Mesenchymal stem cell (in vitro differentiated cells and primary cell): Measurements from ENCODE around the gene FUT8.

Source experiments
- DNase-seq: peaks from one replicate; pipeline ENCODE4 v3.0.0-alpha.2; 2013
- H2AFZ ChIP-seq: one replicate; pipeline ENCODE4 v1.6.1; 2013; ENCODE audit warnings: low read depth, mild to moderate bottlenecking, control low read depth, inconsistent platforms, low read length, moderate library complexity
- H2AK5ac ChIP-seq: 2 replicates; pipeline ENCODE4 v1.6.1; 2013; ENCODE audit warnings: low read length, moderate library complexity, mild to moderate bottlenecking, inconsistent platforms; ENCODE audit not compliant: severe bottlenecking
- H2BK120ac ChIP-seq: one replicate; pipeline ENCODE4 v1.6.1; 2013; ENCODE audit warnings: low read depth, mild to moderate bottlenecking, inconsistent platforms, low read length, moderate library complexity
- H2BK12ac ChIP-seq, 2 experiments: one replicate each; pipeline ENCODE4 v1.6.1; 2013; ENCODE audit warnings: inconsistent platforms in 2 of 2, low read length in 2 of 2, mild to moderate bottlenecking in 2 of 2, moderate library complexity in 2 of 2, control low read depth in 1 of 2
- H2BK15ac ChIP-seq: one replicate; pipeline ENCODE4 v1.6.1; 2013; ENCODE audit warnings: mild to moderate bottlenecking, low read depth, inconsistent platforms; ENCODE audit not compliant: poor library complexity, severe bottlenecking
- H2BK5ac ChIP-seq: 2 replicates; pipeline ENCODE4 v1.6.1; 2013; ENCODE audit warnings: low read depth, mild to moderate bottlenecking, low read length, control low read depth, inconsistent platforms; ENCODE audit not compliant: poor library complexity, severe bottlenecking
- H3K14ac ChIP-seq, 2 experiments: one replicate each; pipeline ENCODE4 v1.6.1; 2013; ENCODE audit warnings: inconsistent platforms in 2 of 2, low read length in 2 of 2, control low read depth in 1 of 2, mild to moderate bottlenecking in 1 of 2, moderate library complexity in 1 of 2
- H3K18ac ChIP-seq, 2 experiments: one replicate each; pipeline ENCODE4 v1.6.1; 2013; ENCODE audit warnings: inconsistent platforms in 2 of 2, low read length in 2 of 2, control low read depth in 1 of 2, low read depth in 1 of 2, mild to moderate bottlenecking in 1 of 2
- H3K23ac ChIP-seq, 2 experiments: one replicate each; pipeline ENCODE4 v1.6.1; 2013; ENCODE audit warnings: inconsistent platforms in 2 of 2, low read length in 2 of 2, mild to moderate bottlenecking in 2 of 2, moderate library complexity in 2 of 2, control low read depth in 1 of 2
- H3K27ac ChIP-seq: 2 replicates; pipeline ENCODE4 v1.5.1; 2013; ENCODE audit warnings: mild to moderate bottlenecking, moderate library complexity, low read length, control low read depth, inconsistent platforms; ENCODE audit not compliant: poor library complexity, severe bottlenecking
- H3K27me3 ChIP-seq, 2 experiments: 2 replicates each; pipeline versions ENCODE4 v1.6.1 to v1.7.0; 2013; ENCODE audit warnings: low read length in 2 of 2, mild to moderate bottlenecking in 2 of 2, moderate library complexity in 2 of 2, control low read depth in 1 of 2, inconsistent platforms in 1 of 2; ENCODE audit not compliant: control insufficient read depth in 1 of 2, insufficient read depth in 1 of 2
- H3K36me3 ChIP-seq, 2 experiments: 2 replicates each; pipeline versions ENCODE4 v1.6.1 to v1.7.0; 2013; ENCODE audit warnings: low read length in 2 of 2, control low read depth in 1 of 2, inconsistent platforms in 1 of 2, low read depth in 1 of 2, mild to moderate bottlenecking in 1 of 2; ENCODE audit not compliant: insufficient read depth in 2 of 2, control insufficient read depth in 1 of 2
- H3K4ac ChIP-seq, 2 experiments: one replicate each; pipeline ENCODE4 v1.6.1; 2013; ENCODE audit warnings: inconsistent platforms in 2 of 2, low read length in 2 of 2, mild to moderate bottlenecking in 2 of 2, moderate library complexity in 2 of 2, control low read depth in 1 of 2, low read depth in 1 of 2
- H3K4me1 ChIP-seq: 2 replicates; pipeline ENCODE4 v1.6.1; 2013; ENCODE audit warnings: low read depth, low read length, control low read depth; ENCODE audit not compliant: control insufficient read depth, insufficient read depth
- H3K4me2 ChIP-seq: 2 replicates; pipeline ENCODE4 v1.6.1; 2013; ENCODE audit warnings: low read length, mild to moderate bottlenecking, inconsistent platforms; ENCODE audit not compliant: poor library complexity, severe bottlenecking
- H3K4me3 ChIP-seq, 2 experiments: 2 replicates each; pipeline versions ENCODE4 v1.5.1 to v1.7.0; 2013; ENCODE audit warnings: low read length in 2 of 2, mild to moderate bottlenecking in 2 of 2, control low read depth in 1 of 2, low read depth in 1 of 2; ENCODE audit not compliant: insufficient read depth in 1 of 2
- H3K79me1 ChIP-seq: replicated peaks from 2 replicates; pipeline ENCODE4 v1.6.1; 2013; ENCODE audit warnings: mild to moderate bottlenecking, control low read depth, low read length, inconsistent platforms; ENCODE audit not compliant: poor library complexity, severe bottlenecking
- H3K9ac ChIP-seq: 2 replicates; pipeline ENCODE4 v1.7.0; 2013; ENCODE audit warnings: mild to moderate bottlenecking, low read length, moderate library complexity
- H3K9me3 ChIP-seq: 2 replicates; pipeline ENCODE4 v1.7.0; 2013; ENCODE audit warnings: mild to moderate bottlenecking, low read length; ENCODE audit not compliant: control insufficient read depth
- H4K8ac ChIP-seq: one replicate; pipeline ENCODE4 v1.6.1; 2013; ENCODE audit warnings: inconsistent platforms, mild to moderate bottlenecking, low read length, moderate library complexity
- H4K91ac ChIP-seq: one replicate; pipeline ENCODE4 v1.6.1; 2013; ENCODE audit warnings: mild to moderate bottlenecking, low read length, inconsistent platforms
- WGBS: methylation state at CpG from one replicate; pipeline ENCODE4 v1.1.7; 2013; ENCODE audit warnings: mixed read lengths; 5-methylcytosine and 5-hydroxymethylcytosine counted together

FUT8 gene

GRCh38 chr14:65731933-65732506 is 319.5 kb downstream of the FUT8 start:
- Histone ChIP-seq H3K4me3 (no peak overlapping the region), H2BK12ac (no peak overlapping the region), H4K91ac (no peak overlapping the region), H2BK5ac (no peak overlapping the region), H3K4me2 (no peak overlapping the region), H3K79me1 (no peaks in the 10 kb centered on the region), H3K14ac (no peak overlapping the region), H3K23ac (no peak overlapping the region), H4K8ac (no peak overlapping the region), H3K18ac (no peak overlapping the region), H2AK5ac (no peak overlapping the region), H2AFZ (no peak overlapping the region), H3K36me3 (peaks cover 0 to 69% of the 10 kb centered on the region in 2 experiments), H3K4me1 (no peaks in the 10 kb centered on the region), H3K27me3 (no peaks in the 10 kb centered on the region), H3K27ac (no peak overlapping the region), H3K4ac (no peak overlapping the region), H2BK120ac (no peak overlapping the region), H3K9ac (no peak overlapping the region), H3K9me3 (no peaks in the 10 kb centered on the region), H2BK15ac (no peak overlapping the region)
- no peak for DNase-seq
- 88% methylated on average over 2 of the region's 2 CpGs for WGBS

- H3K79me1 ChIP-seq, result no peaks in the 10 kb centered on the region
- no peak overlapping the region for H2BK12ac ChIP-seq
- no peak overlapping the region for H2BK120ac ChIP-seq
- no peak overlapping the region for H3K4me3 ChIP-seq
- no peak overlapping the region for H3K27ac ChIP-seq
- no peak overlapping the region for H3K18ac ChIP-seq
- H4K91ac ChIP-seq, result no peak overlapping the region
- no peak for DNase-seq
- H2BK5ac ChIP-seq, result no peak overlapping the region
- no peak overlapping the region for H3K4ac ChIP-seq
- no peak overlapping the region for H2AFZ ChIP-seq
- no peaks in the 10 kb centered on the region for H3K27me3 ChIP-seq
- no peak overlapping the region for H3K4me2 ChIP-seq
- H3K36me3 ChIP-seq, result peaks cover 0 to 89% of the 10 kb centered on the region in 2 experiments
- H4K8ac ChIP-seq, result no peak overlapping the region
- H3K9me3 ChIP-seq, result no peaks in the 10 kb centered on the region
- 100% methylated on average over 3 of the region's 4 CpGs for WGBS
- H2AK5ac ChIP-seq, result no peak overlapping the region
- no peak overlapping the region for H3K14ac ChIP-seq
- H3K4me1 ChIP-seq, result no peaks in the 10 kb centered on the region
- no peak overlapping the region for H3K23ac ChIP-seq
- no peak overlapping the region for H2BK15ac ChIP-seq
- no peak overlapping the region for H3K9ac ChIP-seq
Measured at GRCh38 chr14:65738339-65738738, 325.8 kb downstream of the FUT8 start.

- no peak for DNase-seq
- Histone ChIP-seq H3K23ac (no peak overlapping the region), H3K4me2 (no peak overlapping the region), H3K36me3 (peaks cover 0 to 58% of the 10 kb centered on the region in 2 experiments), H3K14ac (no peak overlapping the region), H2BK15ac (no peak overlapping the region), H3K4ac (no peak overlapping the region), H3K79me1 (no peaks in the 10 kb centered on the region), H2BK5ac (no peak overlapping the region), H3K27ac (no peak overlapping the region), H3K9ac (no peak overlapping the region), H2AK5ac (no peak overlapping the region), H3K9me3 (no peaks in the 10 kb centered on the region), H4K8ac (no peak overlapping the region), H3K4me1 (no peaks in the 10 kb centered on the region), H2BK120ac (no peak overlapping the region), H3K18ac (no peak overlapping the region), H3K27me3 (no peaks in the 10 kb centered on the region), H3K4me3 (no peak overlapping the region), H2BK12ac (no peak overlapping the region), H2AFZ (no peak overlapping the region), H4K91ac (no peak overlapping the region)
- 99% methylated on average over 8 of the region's 8 CpGs for WGBS
Measured at GRCh38 chr14:65745396-65746190, 333.1 kb downstream of the FUT8 start.

- no peak overlapping the region for H4K91ac ChIP-seq
- no peak overlapping the region for H3K14ac ChIP-seq
- H3K4me1 ChIP-seq, result no peaks in the 10 kb centered on the region
- H3K23ac ChIP-seq, result no peak overlapping the region
- no peak overlapping the region for H2BK12ac ChIP-seq
- WGBS, result 88% methylated on average over 2 of the region's 2 CpGs
- no peaks in the 10 kb centered on the region for H3K9me3 ChIP-seq
- no peak overlapping the region for H2AK5ac ChIP-seq
- no peak overlapping the region for H3K4me2 ChIP-seq
- H3K9ac ChIP-seq, result no peak overlapping the region
- no peak overlapping the region for H3K4ac ChIP-seq
- no peak overlapping the region for H2BK120ac ChIP-seq
- no peak overlapping the region for H3K4me3 ChIP-seq
- no peak overlapping the region for H2AFZ ChIP-seq
- peaks cover 0 to 31% of the 10 kb centered on the region in 2 experiments for H3K36me3 ChIP-seq
- no peak for DNase-seq
- no peak overlapping the region for H4K8ac ChIP-seq
- H3K27ac ChIP-seq, result no peak overlapping the region
- H2BK15ac ChIP-seq, result no peak overlapping the region
- no peaks in the 10 kb centered on the region for H3K27me3 ChIP-seq
- no peak overlapping the region for H2BK5ac ChIP-seq
- H3K79me1 ChIP-seq, result no peaks in the 10 kb centered on the region
- H3K18ac ChIP-seq, result no peak overlapping the region
Measured at GRCh38 chr14:65748796-65749195, 336.3 kb downstream of the FUT8 start.
